Common myeloid progenitor, CD34-positive (primary cell): Measurements from ENCODE around the gene TEX14.

ENCODE experiments used
- CTCF ChIA-PET: fragments of 350-600 bp; sonication (Branson Sonifier 250); formaldehyde crosslinking; loops from one replicate; lab custom pipeline; 2021; ENCODE audit warnings: antibody characterized with exemption; lab: Charles Lee
- POLR2A ChIA-PET: fragments of 350-600 bp; sonication (Branson Sonifier 250); formaldehyde crosslinking; loops from one replicate; lab custom pipeline; 2021; ENCODE audit warnings: antibody characterized with exemption; lab: Charles Lee
- DNase-seq, 3 donors: peaks; one replicate each; pipeline versions ENCODE4 v3.0.0 to v3.0.0-alpha.2; 2013
- H3K27ac ChIP-seq, 2 experiments: 1 replicate in 1 of 2; 2 replicates in 1 of 2; pipeline ENCODE4 v1.7.0; 2013; ENCODE audit warnings: inconsistent platforms in 2 of 2, low read length in 2 of 2, mild to moderate bottlenecking in 2 of 2, low read depth in 1 of 2, moderate library complexity in 1 of 2; ENCODE audit not compliant: severe bottlenecking in 2 of 2, insufficient read depth in 1 of 2, poor library complexity in 1 of 2
- H3K27me3 ChIP-seq, 5 experiments: replicated peaks in 2 of 5; 1 replicate in 3 of 5; 2 replicates in 2 of 5; pipeline versions ENCODE4 v1.6.1 to v1.7.0; 2013; ENCODE audit warnings: low read length in 4 of 5, mild to moderate bottlenecking in 2 of 5, moderate library complexity in 2 of 5, inconsistent platforms in 1 of 5; ENCODE audit not compliant: insufficient read depth in 5 of 5, control insufficient read depth in 4 of 5
- H3K36me3 ChIP-seq, 4 experiments: 1 replicate in 2 of 4; 2 replicates in 2 of 4; pipeline versions ENCODE4 v1.6.1 to v1.7.0; 2013; ENCODE audit warnings: low read length in 3 of 4, control low read depth in 1 of 4, mild to moderate bottlenecking in 1 of 4; ENCODE audit not compliant: control insufficient read depth in 4 of 4, insufficient read depth in 4 of 4
- H3K4me1 ChIP-seq, 4 experiments: 1 replicate in 3 of 4; 2 replicates in 1 of 4; pipeline versions ENCODE4 v1.6.1 to v1.7.1; 2013; ENCODE audit warnings: low read length in 3 of 4, mild to moderate bottlenecking in 3 of 4, control low read depth in 1 of 4, inconsistent platforms in 1 of 4, moderate library complexity in 1 of 4; ENCODE audit not compliant: control insufficient read depth in 4 of 4, insufficient read depth in 4 of 4; ENCODE audit errors: control extremely low read depth in 1 of 4
- H3K4me3 ChIP-seq, 7 experiments: 1 replicate in 4 of 7; 2 replicates in 3 of 7; pipeline versions ENCODE4 v1.5.1 to v1.7.0; 2013; ENCODE audit warnings: mild to moderate bottlenecking in 7 of 7, low read length in 6 of 7, moderate library complexity in 6 of 7, inconsistent platforms in 2 of 7, low read depth in 2 of 7, control low read depth in 1 of 7; ENCODE audit not compliant: insufficient read depth in 4 of 7, control insufficient read depth in 1 of 7; ENCODE audit errors: extremely low read depth in 1 of 7
- H3K9me3 ChIP-seq, 5 experiments: 1 replicate in 4 of 5; 2 replicates in 1 of 5; pipeline versions ENCODE4 v1.6.1 to v1.7.1; 2013; ENCODE audit warnings: low read length in 4 of 5, mild to moderate bottlenecking in 2 of 5, inconsistent platforms in 1 of 5, low read depth in 1 of 5, moderate library complexity in 1 of 5; ENCODE audit not compliant: control insufficient read depth in 4 of 5, insufficient read depth in 2 of 5; ENCODE audit errors: control extremely low read depth in 1 of 5
- WGBS: methylation state at CpG from one replicate; pipeline ENCODE4 v1.1.5; 2013; ENCODE audit not compliant: insufficient coverage; 5-methylcytosine and 5-hydroxymethylcytosine counted together

Gene TEX14

DNA sequence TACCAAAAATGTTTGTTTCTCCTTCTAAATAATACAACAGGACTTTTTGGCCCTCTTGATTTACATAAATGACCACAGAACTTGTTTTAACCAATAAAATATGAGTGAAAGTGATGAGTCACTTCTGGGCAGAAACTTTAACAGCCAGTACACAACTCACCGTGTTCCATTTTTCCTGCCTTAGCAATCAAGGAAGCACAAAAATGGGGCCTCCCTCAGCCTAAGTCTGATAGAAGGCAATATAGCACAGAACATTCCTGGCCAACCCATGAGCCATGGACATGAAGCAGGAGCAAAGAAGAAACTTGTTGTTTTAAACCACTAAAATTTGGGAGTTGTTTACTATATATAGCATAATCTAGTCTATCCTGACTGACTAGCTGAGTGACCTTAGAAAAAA lies 116.3 kb downstream of the TEX14 start:
- CTCF ChIA-PET = interaction anchor here (0.8 to 5.3 kb wide), 3 partner anchors 11 to 53 kb away, joined by 3 to 24 read pairs (median 5); no protein-coding TSS in a partner anchor
- POLR2A ChIA-PET = no interaction called here
- no CpG with 5 or more reads among the region's 1 CpG for WGBS

DNA sequence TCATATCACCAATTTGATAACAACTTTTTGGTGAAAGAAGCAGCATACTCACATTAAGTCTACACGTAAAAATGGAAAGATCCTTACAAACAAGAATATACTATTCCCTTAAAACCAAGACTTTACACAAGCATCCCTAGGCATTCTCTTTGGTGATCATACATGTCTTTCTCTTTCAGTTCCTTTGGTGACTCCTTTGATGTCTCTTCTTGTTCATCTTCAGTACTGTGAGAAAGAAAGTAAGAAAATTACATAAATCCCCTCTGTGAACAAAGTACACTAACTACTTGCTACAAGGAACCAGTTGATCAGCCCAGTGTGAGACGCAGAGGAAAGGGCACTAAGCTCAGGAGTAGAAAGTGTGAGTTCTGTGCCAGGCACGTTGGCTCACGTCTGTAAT lies 117.8 kb downstream of the TEX14 start:
- POLR2A ChIA-PET = no interaction called here
- H3K27ac ChIP-seq = no peak overlapping the region
- CTCF ChIA-PET = interaction anchor here (0.7 to 1.4 kb wide), 4 partner anchors 9 to 37 kb away, joined by 3 to 5 read pairs (median 3); no protein-coding TSS in a partner anchor
- no peaks in the 10 kb centered on the region for H3K9me3 ChIP-seq
- no peaks in the 10 kb centered on the region for H3K36me3 ChIP-seq
- H3K4me3 ChIP-seq = no peak overlapping the region
- WGBS = 91% methylated on average over 4 of the region's 4 CpGs
- DNase-seq = no peak
- peaks cover 0 to 7% (median 3%) of the 10 kb centered on the region in 4 experiments for H3K4me1 ChIP-seq
- no peaks in the 10 kb centered on the region for H3K27me3 ChIP-seq

More for the DNA sequence above, 116.3 kb downstream of the TEX14 start:
- H3K4me3 ChIP-seq = no peak overlapping the region
- DNase-seq = peak in 2 of 3 donors; percentile 42 to 52
- no peaks in the 10 kb centered on the region for H3K27me3 ChIP-seq
- no peaks in the 10 kb centered on the region for H3K9me3 ChIP-seq
- peaks cover 0 to 2% (median 1%) of the 10 kb centered on the region in 4 experiments for H3K4me1 ChIP-seq
- H3K27ac ChIP-seq = no peak overlapping the region
- no peaks in the 10 kb centered on the region for H3K36me3 ChIP-seq

GRCh38 chr17:58572846-58573245 lies 119.0 kb downstream of the TEX14 start:
- ChIA-PET POLR2A (interaction anchor here (0.6 kb wide), 1 partner anchor 132 kb away, joined by 4 read pairs; no protein-coding TSS in a partner anchor), CTCF (interaction anchor here (1.0 to 1.4 kb wide), 4 partner anchors 15 to 59 kb away, joined by 3 to 4 read pairs (median 3); no protein-coding TSS in a partner anchor)
- Histone ChIP-seq H3K27ac (no peak overlapping the region), H3K4me1 (peaks cover 2 to 14% (median 5%) of the 10 kb centered on the region in 4 experiments), H3K27me3 (no peaks in the 10 kb centered on the region), H3K36me3 (no peaks in the 10 kb centered on the region), H3K4me3 (no peak overlapping the region), H3K9me3 (no peaks in the 10 kb centered on the region)
- WGBS = no CpG with 5 or more reads among the region's 3 CpGs
- DNase-seq = no peak

GRCh38 chr17:58570758-58571157 lies 121.1 kb downstream of the TEX14 start:
- CTCF ChIA-PET = interaction anchor here (1.9 kb wide), 1 partner anchor 18 kb away, joined by 4 read pairs; no protein-coding TSS in a partner anchor
- Histone ChIP-seq H3K4me1 (peaks cover 2 to 14% (median 5%) of the 10 kb centered on the region in 4 experiments), H3K9me3 (no peaks in the 10 kb centered on the region), H3K4me3 (no peak overlapping the region), H3K27ac (no peak overlapping the region), H3K36me3 (no peaks in the 10 kb centered on the region), H3K27me3 (no peaks in the 10 kb centered on the region)
- 100% methylated on average over 1 of the region's 4 CpGs for WGBS
- POLR2A ChIA-PET = no interaction called here
- DNase-seq = no peak

GRCh38 chr17:58569196-58569595 lies 122.6 kb downstream of the TEX14 start:
- no CpG with 5 or more reads among the region's 1 CpG for WGBS
- H3K4me3 ChIP-seq = no peak overlapping the region
- no peak overlapping the region for H3K27ac ChIP-seq
- H3K4me1 ChIP-seq = peaks cover 0 to 11% (median 5%) of the 10 kb centered on the region in 4 experiments
- CTCF ChIA-PET = interaction anchor here (1.3 kb wide), 1 partner anchor 8 kb away, joined by 4 read pairs; no protein-coding TSS in a partner anchor
- POLR2A ChIA-PET = no interaction called here
- no peaks in the 10 kb centered on the region for H3K27me3 ChIP-seq
- peak in 1 of 3 donors; percentile 6 for DNase-seq
- H3K36me3 ChIP-seq = no peaks in the 10 kb centered on the region
- no peaks in the 10 kb centered on the region for H3K9me3 ChIP-seq

- WGBS = no CpG with 5 or more reads among the region's 1 CpG
- Histone ChIP-seq H3K4me3 (no peak overlapping the region), H3K36me3 (no peaks in the 10 kb centered on the region), H3K27ac (no peak overlapping the region), H3K27me3 (no peaks in the 10 kb centered on the region), H3K4me1 (peaks cover 0 to 11% (median 5%) of the 10 kb centered on the region in 4 experiments), H3K9me3 (no peaks in the 10 kb centered on the region)
- peak in 2 of 3 donors; percentile 39 to 40 for DNase-seq
- POLR2A ChIA-PET = no interaction called here
- CTCF ChIA-PET = interaction anchor here (1.3 kb wide), 1 partner anchor 9 kb away, joined by 4 read pairs; no protein-coding TSS in a partner anchor
Measured at GRCh38 chr17:58568044-58568799, 123.6 kb downstream of the TEX14 start.
